Measurements from ENCODE around the gene PLXNB2. TPM values are rescaled to one million over a fixed set of nuclear protein-coding genes. Genes with fewer than 3 reads are reported as not detected.

Gene PLXNB2
- total RNA-seq, 4 donors from 2014 or later, result 105 to 199 (median 155) TPM

- WGBS, 2 donors, result 17 to 19% methylated on average over 19 to 26 of the region's 42 CpGs
- DNase-seq (ENCODE audit: low spot score in 2 of 2), result no peak
- intact Hi-C loops (cut with DNase I; ENCODE audit: low total_unique reads), result no loop called here
- H3K4me3 ChIP-seq (ENCODE audit: low read depth, poor library complexity, severe bottlenecking), result no peak overlapping the region
- TF ChIP-seq CTCF (IDR thresholded peaks at IDR 0.05) (no peak), POLR2A (IDR thresholded peaks at IDR 0.05) (no peak)
Observed at GRCh38 chr22:50293441-50294318, 13.8 kb downstream of the PLXNB2 start.

- intact Hi-C loops (cut with DNase I; ENCODE audit: low total_unique reads), result no loop called here
- whole genome bisulfite sequencing, 2 donors, result 67 to 76% methylated on average over 16 to 19 of the region's 29 CpGs
- H3K4me3 ChIP-seq (ENCODE audit: low read depth, poor library complexity, severe bottlenecking), result no peak overlapping the region
- no peak for DNase-seq (ENCODE audit: low spot score in 2 of 2)
- no peak for TF ChIP-seq POLR2A (IDR thresholded peaks at IDR 0.05)
Observed at GRCh38 chr22:50292643-50293440, 14.6 kb downstream of the PLXNB2 start.

GRCh38 chr22:50289942-50290630 lies 17.4 kb downstream of the PLXNB2 start:
- WGBS, 2 donors, result 90 to 93% methylated on average over 30 to 37 of the region's 37 CpGs
- TF ChIP-seq POLR2A (IDR thresholded peaks at IDR 0.05), result no peak
- H3K4me3 ChIP-seq (ENCODE audit: low read depth, poor library complexity, severe bottlenecking), result no peak overlapping the region
- intact Hi-C loops (cut with DNase I; ENCODE audit: low total_unique reads), result no loop called here
- no peak for DNase-seq (ENCODE audit: low spot score in 2 of 2)

- H3K4me3 ChIP-seq (ENCODE audit: low read depth, poor library complexity, severe bottlenecking), result no peak overlapping the region
- WGBS, 2 donors, result 82 to 87% methylated on average over 25 to 53 of the region's 57 CpGs
- intact Hi-C loops (cut with DNase I; ENCODE audit: low total_unique reads), result no loop called here
- no peak for TF ChIP-seq CTCF (IDR thresholded peaks at IDR 0.05)
- TF ChIP-seq POLR2A (IDR thresholded peaks at IDR 0.05), result no peak
- no peak for DNase-seq (ENCODE audit: low spot score in 2 of 2)
Observed at GRCh38 chr22:50289151-50289941, 18.1 kb downstream of the PLXNB2 start.

- 94 to 97% methylated on average over 14 to 20 of the region's 31 CpGs for WGBS, 2 donors
- H3K4me3 ChIP-seq (ENCODE audit: low read depth, poor library complexity, severe bottlenecking), result no peak overlapping the region
- DNase-seq (ENCODE audit: low spot score in 2 of 2), result no peak
- no peak for TF ChIP-seq CTCF (IDR thresholded peaks at IDR 0.05)
- no peak for TF ChIP-seq POLR2A (IDR thresholded peaks at IDR 0.05)
- intact Hi-C loops (cut with DNase I; ENCODE audit: low total_unique reads), result no loop called here
Observed at GRCh38 chr22:50287731-50288130, 19.7 kb downstream of the PLXNB2 start.

GRCh38 chr22:50286701-50287318 lies 20.6 kb downstream of the PLXNB2 start:
- no peak for TF ChIP-seq CTCF (IDR thresholded peaks at IDR 0.05)
- no peak for TF ChIP-seq POLR2A (IDR thresholded peaks at IDR 0.05)
- intact Hi-C loops (cut with DNase I; ENCODE audit: low total_unique reads), result no loop called here
- DNase-seq (ENCODE audit: low spot score in 2 of 2), result no peak
- no peak overlapping the region for H3K4me3 ChIP-seq (ENCODE audit: low read depth, poor library complexity, severe bottlenecking)
- 88 to 90% methylated on average over 14 to 40 of the region's 40 CpGs for WGBS, 2 donors

All from lower leg skin (tissue), 4 donors.